ENCODE data around the gene LRMDA.

The LRMDA gene

DNA sequence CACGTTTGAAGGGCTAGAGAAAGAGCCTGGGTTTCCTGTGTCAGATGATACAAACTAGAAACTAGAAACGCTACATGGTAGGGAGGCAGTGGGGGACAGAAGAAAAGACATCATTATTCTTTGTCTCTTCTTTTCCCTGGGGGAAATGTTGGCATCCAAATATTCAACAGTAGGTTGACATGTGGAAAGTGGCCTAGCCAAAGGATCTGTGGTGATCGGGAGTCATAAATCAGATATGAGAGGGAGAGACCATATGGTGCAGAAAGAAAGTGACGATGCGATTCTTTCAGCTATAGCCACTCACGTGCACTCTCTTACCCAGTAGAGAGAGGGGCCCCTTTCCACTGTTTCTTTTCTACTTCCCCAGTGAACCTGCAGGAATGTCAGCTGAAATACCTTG is 964.7 kb downstream of the LRMDA start:
- DNase-seq = no peak

DNA sequence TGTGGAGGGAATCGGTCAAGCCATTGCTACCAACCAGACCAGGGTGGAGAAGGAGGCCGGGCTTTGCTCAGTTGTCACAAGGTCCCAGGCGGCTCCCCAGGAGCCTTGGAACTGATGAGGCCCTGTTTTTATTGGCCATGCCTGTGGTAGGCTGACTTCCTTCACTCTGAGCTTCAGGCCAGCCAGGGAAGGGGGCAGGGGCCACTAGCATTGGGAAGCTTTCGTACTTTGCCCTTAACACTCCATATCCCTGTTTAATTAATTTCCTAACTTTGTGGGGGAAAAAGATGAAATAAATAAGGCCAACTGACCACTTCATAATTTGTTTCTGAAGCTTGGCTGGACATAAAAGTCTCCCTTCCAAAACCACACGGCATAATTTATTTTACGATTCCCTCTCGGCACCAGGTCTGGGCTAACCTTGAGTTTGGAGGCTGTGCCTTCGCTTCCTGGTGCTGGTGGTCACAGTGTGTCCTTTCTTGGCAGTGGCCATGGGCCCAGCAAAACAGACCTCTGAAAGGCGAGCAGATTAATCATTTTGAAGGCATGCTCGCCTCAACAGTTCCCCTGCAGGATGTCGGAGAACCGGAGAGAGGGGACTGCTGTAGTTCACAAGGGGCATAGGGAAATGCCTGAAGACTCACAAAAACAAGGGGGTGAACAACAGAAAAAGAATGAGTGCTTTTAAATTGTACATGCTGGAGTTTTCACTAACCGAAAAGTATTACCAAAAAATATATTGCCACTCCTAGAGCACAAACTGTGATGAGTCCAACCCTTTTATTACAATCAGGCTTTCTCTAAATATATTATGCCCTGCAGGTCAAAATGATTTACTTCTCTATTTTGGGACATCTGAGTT is 966.0 kb downstream of the LRMDA start:
- DNase-seq = no peak

DNA sequence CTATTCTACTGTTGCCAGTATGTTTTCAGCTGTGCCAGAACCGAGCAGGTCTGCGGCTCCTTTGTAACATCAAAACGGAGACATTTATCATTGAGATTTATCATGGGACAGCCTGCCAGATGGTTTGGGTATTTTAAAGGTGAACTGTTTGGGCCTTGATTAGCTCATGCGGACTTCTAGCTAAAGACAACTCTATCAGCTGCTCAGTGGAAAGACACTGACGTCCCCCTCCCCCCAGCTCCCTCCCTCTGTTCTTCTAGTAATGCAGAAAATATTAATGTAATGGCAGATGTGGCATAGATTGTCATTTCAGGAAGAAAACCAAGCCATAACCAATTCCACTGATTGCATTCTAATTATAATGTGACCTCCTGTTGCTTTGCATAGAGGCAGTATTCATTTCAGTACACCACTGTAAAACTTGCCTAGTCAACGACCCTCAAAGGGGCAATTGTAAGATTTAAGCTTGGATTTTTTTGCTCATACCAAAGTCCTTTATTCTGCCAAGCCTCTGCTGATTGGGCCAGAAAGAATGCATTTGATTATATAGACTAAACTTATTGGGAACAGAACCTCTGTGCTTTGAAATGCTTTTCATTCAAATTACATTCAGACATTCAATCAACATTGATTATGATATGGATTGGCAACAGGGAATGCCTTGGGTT is 966.8 kb downstream of the LRMDA start:
- no peak for DNase-seq

DNA sequence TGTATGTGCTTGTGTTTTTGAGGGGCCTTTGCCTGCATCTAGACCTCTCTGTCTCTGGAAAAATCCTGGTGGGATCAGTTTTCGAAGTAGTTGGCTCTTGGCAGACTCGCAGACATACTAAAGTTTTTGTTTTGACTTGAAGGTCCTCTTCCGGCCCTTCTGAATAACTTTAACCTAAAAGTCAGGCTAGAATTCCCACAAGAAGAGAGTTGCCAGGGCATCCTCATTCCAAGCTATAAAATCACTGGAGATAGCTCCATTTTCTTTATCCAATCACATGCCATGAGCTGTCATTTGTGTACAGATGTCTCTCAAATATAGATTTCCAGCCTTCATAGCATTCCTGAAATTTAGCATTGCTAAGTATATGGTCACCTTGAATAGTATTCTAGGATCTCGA is 967.8 kb downstream of the LRMDA start:
- no peak for DNase-seq

DNA sequence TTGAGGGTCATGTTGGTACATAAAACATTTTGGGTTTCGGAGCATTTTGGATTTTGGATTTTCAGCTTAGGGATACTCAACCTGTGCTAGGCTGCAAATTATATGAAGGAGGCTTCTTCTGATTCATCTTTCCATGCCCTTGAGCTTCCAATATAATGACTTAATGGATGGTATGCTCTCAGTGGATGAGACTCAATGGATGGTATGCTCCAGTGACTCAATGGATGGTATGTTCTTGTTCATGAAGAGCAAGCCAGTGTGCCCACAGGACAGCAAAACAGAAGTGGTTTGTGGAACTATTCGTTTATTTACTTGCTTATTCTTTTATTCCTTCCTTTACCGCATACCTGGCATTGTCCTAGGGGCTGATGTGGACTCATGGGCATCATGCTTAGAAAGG is 969.6 kb downstream of the LRMDA start:
- no peak for DNase-seq

DNA sequence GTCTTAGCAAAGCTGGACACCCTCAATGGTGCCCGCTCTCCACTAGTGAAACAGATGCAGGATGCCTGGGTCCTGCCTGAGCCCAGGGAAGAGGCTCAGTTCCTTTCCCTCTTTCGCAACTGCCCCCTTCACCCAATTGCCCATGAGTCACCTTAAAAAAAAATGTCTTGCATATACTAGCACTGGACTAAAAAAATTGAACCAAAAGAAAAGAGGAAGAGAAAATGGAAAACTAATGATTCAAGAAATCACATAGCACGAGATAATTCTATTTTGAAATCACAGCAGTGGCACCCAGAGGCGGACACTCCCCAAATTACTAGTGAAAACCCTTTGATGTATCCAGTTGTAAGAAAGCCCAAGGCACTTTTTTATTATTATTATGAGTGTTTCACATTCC is 972.5 kb downstream of the LRMDA start:
- no peak for DNase-seq

DNA sequence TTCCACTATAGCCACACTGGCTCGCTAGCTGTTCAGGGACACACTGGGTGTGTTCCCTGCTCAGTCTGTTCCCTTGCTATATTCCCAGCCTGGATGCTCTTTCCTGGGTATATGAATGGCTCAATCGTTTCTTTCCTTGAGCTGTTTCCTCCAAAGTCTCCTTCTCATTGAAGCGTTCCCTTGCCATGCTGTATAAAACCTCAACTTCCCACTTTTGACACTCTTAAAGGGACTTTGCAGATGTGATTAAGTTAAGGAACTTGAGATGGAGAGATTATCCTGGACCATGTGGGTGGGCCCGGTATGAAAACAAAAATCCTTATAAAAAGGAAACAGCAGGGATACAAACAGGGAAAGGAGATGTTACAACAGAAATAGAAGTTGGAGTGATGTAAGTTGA is 973.1 kb downstream of the LRMDA start:
- no peak for DNase-seq

DNA sequence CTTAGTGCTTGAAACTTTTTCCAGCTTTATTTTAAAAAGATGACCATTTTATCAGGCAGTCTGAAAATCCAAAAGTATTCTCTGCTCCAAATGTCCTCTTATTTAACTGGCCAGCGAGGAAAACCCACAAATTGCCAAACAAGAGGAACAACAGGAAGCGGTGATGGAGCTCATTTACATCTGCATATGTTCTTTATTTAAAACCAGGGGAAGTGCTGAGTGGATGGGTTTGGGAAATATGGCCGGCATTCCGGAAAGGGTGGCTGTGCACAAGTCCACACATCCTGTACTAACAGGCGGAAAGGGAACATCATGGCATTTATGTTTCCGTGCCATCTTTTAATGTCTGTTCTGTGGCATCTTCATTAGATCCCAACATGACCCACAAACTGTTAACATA is 974.5 kb downstream of the LRMDA start:
- DNase-seq = no peak

DNA sequence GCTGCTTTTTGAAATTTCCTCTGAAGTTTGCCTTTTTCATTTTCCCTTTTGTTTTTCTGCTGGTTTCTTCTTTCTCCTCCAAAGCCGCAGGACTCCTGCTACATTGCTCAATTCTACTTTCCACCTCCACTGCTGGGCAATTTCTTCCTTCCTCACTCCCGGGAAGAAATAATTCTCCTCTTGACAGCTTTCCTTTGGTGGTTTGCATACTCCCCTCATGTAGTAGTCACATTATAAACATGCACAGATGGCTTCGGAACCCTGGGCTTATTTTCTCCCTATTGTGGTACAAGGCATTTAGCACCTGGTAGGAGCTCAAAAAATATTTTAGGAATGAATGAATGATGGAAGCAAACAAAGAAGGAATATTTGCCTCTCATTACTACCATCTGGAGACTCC is 977.2 kb downstream of the LRMDA start:
- no peak for DNase-seq

DNA sequence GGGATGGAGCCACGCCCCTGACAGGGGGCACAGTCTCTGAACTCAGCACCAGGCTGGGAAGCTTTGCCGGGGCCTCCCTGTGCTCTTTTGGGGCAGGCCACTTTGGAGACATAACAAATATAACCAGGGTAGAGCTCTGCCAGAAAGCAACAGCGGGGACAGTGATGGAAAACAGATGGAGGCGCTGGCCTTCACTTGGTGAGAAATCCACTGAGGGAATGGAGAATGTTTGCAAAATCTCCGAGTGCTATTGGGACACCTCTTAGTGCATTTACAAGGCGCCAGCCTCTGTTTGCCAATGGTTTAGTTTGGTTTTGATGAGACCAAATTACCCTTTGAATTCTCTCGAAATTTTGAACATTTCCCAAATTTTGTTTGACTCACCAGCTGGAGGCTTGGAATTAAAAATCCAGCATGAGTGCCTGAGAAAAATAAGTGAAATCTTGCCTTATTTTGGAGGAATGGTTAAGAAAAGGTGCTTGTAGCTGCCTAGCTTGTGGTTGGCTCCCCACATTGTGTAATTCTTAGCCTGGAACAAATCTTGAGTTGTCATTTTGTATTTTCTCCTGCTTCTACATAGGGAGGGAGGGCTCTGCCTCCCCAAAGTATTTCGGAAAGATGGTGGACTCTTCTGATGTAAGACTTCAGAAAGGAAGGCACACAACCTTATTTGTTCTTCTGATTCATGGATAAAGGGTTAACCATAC is 980.5 kb downstream of the LRMDA start:
- DNase-seq = no peak

DNA sequence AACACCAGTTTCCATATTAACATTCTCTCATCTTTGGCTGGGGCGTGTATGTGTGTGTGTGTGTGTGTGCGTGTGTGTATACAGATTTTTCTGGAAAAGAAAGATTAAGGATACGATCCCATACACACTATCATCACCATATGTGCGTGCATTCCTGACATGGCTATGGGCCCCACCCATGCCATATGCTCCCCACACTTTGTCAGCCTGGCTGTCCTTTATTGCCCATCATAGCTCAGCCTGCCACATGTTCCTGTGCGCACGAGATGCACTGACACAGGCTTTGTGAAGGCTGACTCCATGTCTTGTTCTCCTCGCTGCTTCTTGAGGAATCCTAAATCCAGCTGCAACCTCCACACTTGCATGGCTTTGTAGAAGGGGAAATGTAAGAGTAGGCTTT is 984.1 kb downstream of the LRMDA start:
- no peak for DNase-seq

DNA sequence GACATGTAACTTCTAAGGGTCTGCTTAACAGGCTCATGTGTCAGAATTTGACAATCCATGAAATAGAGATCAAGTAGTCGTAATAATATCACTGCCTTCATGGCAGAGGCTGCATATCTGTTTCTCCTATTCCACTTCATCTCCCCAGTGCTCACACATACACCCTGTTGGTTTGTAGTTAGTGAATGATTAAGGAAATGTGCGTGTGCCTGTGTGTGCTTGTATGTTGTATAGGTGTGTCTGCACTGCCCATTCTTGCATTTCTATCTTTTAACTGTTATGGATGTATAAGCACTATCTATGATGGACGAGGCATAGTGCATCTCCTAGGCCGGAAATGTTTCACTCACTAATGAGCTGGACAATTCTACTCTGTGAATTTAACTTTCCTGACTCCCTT is 985.2 kb downstream of the LRMDA start:
- no peak for DNase-seq

DNA sequence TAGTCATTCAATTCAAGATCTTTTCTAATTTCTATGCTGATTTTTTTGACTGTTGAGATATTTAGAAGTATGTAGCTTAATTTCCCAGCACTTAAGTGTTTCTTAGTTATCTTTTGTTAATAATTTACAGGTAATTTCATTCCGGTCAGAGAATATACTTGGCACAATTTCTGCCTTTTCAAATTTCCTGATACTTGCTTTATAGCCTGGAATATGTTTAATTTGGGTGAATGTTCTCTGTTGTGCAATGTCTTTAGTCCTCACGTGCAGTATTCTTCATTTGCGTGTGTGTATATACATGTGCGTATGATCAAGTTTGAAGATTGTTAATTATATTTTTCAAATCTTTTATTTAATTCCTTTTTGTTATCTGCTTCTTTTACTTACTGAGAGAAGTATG is 989.3 kb downstream of the LRMDA start:
- no peak for DNase-seq

DNA sequence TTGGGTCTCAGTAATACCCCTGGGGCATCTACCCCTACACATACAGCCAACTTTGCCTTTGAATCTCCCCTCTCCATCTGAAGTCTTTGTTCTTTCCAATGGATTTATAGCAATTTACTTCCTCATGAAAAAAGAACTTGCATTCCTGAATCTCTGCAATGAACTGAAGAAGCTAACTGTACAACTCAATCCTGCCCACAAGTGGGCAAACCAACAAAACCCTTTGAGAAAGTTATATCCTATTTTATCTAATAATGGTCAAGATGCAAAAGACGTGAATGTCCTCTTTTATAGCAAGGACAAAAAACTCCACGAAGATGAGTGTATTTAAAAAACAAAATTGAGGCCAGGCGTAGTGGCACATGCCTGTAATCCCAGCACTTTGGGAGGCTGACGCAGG is 991.3 kb downstream of the LRMDA start:
- no peak for DNase-seq

DNA sequence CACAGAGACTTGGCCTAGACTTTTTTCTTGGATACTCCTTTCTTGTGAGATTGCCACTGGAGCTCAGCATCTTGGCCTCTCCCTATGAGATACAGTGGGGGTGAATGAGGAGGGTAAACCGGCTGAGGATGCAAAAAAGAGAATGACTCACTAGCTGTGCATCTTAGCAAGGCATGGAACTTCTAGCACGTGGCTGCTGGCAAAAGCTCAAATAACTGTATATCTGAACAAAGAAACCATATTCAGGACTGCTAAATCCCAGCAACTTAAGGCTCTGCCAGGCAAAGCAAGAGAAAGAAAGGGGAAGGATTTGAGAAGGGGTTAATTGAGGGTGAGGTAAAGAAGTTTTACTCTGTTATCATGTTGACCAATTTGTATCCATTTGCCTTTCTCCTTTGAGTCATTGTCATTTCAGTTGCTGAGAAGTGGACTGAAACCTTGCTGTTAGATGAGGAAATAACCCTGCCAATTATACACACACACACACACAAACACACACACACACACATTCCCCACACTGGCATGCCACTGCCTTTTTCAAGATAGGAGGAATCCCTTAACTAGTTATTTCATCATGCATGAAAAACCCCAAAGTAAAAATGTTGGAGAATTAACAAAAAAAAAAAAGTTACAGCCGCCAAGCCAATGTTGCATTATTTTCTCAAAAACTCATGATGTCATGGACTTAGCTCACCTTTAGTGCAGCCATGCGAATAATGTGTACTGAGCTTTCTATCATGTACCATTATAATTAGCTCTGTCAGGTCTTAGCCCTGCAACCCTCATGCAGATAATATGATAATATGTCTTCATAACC is 997.3 kb downstream of the LRMDA start:
- no peak for DNase-seq

DNA sequence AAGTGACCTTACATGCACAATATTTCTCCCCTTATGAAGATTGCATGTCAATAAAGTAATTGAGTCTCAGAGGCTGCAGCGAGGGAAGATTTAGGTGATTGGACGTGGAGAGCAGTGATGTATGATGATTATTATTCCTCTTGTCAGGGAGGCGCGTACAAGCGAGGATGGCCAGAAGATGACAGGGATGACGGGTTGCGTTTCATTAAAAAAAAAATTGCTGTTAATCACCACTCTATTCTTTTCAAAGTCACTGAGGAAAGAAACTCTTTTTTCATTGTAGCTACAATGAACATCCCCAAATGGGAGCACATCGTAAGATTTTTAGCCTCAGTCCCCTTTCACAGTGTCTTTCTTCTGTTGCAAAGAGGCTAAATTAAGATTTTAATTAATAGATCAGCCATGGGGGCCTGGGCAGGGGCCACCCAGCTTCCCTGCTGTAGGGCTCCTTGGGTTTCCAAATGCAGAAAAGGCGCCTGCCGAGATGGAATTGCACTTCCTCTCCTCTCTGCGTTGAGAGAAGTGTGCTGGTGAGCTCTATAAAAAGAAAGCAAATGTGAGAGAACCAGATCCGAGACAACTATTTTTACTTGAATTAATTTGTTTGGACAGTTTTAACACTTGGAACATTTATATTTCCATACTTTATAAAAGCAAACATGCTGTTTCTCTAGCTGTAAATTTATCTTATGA is 998.1 kb downstream of the LRMDA start:
- DNase-seq = no peak

DNA sequence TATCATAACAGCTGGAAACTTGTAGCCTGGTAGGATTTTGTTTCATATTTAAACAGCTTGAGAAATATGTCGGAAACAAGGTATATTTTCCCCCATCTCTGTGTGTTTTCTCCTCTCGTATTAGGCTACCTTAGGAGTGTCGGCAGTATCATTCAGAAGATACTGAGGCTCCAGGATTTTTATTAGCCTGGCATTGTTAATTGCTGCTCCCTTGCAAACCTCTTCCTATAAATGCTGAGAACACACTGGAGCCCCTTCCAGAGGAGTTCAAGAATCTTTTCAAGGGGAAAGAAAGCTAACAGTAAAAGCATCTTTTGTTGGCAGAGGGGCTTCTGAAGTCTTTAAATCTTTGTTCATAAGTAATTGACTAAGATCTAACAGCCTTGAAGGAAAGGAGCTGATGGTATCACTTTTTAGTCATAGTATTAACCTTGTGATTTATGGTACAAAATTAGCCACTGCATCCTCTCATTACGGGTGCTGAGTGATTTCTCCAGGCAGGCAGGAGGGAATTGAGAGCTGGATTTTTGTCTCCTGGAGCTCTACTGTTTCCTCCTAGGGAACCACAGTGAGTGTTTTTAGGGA is 998.7 kb downstream of the LRMDA start:
- no peak for DNase-seq

DNA sequence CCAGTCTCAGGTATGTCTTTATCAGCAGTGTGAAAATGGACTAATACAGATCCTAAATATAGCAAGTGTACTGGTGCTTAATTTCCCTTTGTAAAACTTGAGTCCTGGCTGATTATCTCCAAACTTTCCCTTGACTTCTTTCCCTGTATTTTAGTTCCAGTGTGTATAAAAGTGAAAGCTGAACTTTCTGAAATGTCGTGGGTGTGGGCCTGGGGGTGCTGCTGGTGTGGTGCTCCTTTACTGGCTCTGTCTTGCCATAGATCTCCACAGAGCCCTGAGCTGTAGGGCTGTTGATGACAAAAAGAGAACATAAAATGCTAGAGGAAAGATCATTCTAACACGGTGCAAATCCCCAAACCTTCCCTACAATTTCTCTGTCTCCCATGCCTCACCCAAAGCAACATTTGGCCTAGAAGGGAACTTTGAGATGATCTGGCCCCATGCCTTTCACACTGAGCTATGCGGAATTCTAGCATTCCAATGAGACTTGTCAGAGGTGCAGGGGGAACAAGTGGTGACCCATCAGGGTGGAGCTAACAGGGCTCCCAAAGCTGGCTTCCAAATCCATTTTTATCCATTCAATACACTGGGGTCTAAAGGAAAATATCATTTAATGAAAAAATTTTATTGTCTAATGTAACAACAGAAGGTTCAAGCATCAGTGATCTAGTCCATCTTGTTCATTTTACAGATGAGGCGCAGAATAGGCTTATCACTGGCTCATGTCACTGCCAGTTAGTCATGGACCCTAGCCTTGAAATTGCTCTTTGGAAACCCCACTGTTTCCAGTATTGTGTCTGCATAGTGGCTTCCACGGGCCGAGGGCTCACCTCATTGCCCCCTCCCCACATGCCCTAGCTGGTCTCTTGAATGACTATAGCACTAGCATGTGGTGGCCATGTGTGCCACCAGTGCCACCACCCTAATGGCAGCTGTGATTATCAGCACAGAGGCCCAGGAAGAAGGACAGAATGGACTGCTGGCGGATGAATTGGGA is 1000.9 kb downstream of the LRMDA start:
- DNase-seq = no peak

DNA sequence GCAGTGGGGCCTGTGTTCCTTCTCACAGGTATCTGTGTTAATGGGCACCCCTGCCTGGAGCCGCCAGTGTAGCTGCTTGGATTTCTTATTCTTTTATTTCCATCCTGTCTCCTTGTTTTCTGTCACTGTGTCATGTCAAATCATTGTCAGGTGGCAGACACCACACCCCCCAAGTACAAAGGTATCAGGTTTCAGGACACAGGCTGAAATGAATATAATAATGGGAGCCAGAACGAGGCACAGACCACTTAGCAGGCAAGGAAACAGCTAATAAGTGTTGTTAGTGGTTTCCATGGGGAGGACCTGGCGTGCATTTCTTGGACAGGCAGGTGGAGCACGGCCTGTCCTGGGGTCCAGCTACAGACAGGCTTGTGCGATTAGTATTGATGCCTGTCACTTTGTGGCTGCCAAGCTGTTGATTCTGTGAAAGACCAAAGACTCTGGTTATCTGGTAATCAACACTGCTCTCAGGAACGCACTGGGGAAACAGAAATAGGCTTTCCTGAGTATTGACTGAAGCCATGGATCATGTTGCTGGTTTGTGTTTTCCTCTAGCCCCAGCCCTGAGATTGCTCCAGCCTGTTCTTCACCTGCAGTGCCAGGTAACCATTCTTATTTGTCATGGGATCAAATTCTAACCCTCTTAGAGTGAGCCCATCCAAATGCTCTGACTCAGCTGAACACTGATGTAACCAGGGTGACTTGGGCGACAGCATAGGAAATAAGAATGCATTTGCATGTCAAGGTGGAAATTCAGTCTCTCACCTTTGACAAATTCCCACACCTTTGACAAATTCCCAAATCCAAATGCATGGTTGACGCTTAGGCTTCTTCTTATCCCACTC is 1002.0 kb downstream of the LRMDA start:
- DNase-seq = no peak

DNA sequence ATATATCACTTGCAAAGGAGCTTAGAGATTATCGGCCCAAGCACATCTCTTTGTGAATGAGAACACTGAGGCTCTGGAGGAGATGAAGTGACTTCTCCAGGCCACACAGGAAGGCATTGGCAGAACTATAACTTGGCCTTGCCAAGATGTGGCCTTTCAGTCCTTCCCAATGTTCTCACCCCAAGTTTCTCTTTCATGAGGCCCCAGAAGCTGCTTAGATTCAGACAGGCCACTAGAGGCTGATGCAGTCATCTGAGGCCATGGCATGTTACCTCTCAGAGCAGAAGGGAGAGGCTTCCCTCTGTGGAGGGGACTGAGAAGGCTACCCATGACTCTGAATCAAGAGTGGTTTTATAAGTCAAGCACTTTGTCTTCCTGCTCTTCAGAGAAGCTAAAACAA is 1003.7 kb downstream of the LRMDA start:
- no peak for DNase-seq
